Neural cell (in vitro differentiated cells): Measurements from ENCODE around the gene ARFGAP1. TPM values are rescaled to one million over a fixed set of nuclear protein-coding genes. Genes with fewer than 3 reads are reported as not detected.

Source experiments
- H2AFZ ChIP-seq: fragments of 200-600, 300-800 bp; sonication (generic), shearing (Covaris generic); 2 replicates; pipeline ENCODE4 v1.6.0; 2014; ENCODE audit warnings: low read depth, mild to moderate bottlenecking, antibody characterized with exemption, low read length, moderate library complexity
- H3F3A ChIP-seq: fragments of 200-600 bp; shearing (Covaris generic); 2 replicates; pipeline ENCODE4 v1.6.1; 2016; ENCODE audit warnings: mild to moderate bottlenecking, moderate library complexity, mixed read lengths, antibody characterized with exemption, low read length; ENCODE audit not compliant: insufficient read depth, poor library complexity, severe bottlenecking
- H3K27ac ChIP-seq: fragments of 200-600, 300-800 bp; sonication (generic), shearing (Covaris generic); 2 replicates; pipeline ENCODE4 v1.5.1; 2014; ENCODE audit warnings: mild to moderate bottlenecking, low read length, moderate library complexity
- H3K27me3 ChIP-seq: fragments of 300-800, 200-600 bp; sonication (generic), shearing (Covaris generic); 2 replicates; pipeline ENCODE4 v1.6.0; 2014; ENCODE audit warnings: mild to moderate bottlenecking, low read depth, low read length, moderate library complexity; ENCODE audit not compliant: insufficient read depth
- H3K36me3 ChIP-seq: fragments of 300-800, 200-600 bp; sonication (generic), shearing (Covaris generic); 2 replicates; pipeline ENCODE4 v1.5.1; 2014; ENCODE audit warnings: mild to moderate bottlenecking, antibody characterized with exemption, low read length, moderate library complexity; ENCODE audit not compliant: insufficient read depth
- H3K4me2 ChIP-seq: fragments of 300-800, 200-600 bp; sonication (generic), shearing (Covaris generic); 2 replicates; pipeline ENCODE4 v1.6.0; 2014; ENCODE audit warnings: mild to moderate bottlenecking, low read length
- H3K4me3 ChIP-seq: fragments of 300-800, 200-600 bp; sonication (generic), shearing (Covaris generic); 2 replicates; pipeline ENCODE4 v1.5.1; 2014; ENCODE audit warnings: mild to moderate bottlenecking, low read length, moderate library complexity
- H3K79me2 ChIP-seq: fragments of 200-600 bp; shearing (Covaris generic); replicated peaks from 2 replicates; pipeline ENCODE4 v1.6.0; 2014; ENCODE audit warnings: mild to moderate bottlenecking, low read length, moderate library complexity; ENCODE audit not compliant: insufficient read depth
- H3K9ac ChIP-seq: fragments of 300-800, 200-600 bp; sonication (generic), shearing (Covaris generic); 2 replicates; pipeline ENCODE4 v1.6.1; 2016; ENCODE audit warnings: mild to moderate bottlenecking, low read length, mixed read lengths
- H3K9me2 ChIP-seq: fragments of 200-600 bp; shearing (Covaris generic); 2 replicates; pipeline ENCODE4 v1.6.1; 2016; ENCODE audit warnings: mild to moderate bottlenecking, low read length, mixed read lengths; ENCODE audit not compliant: insufficient read depth
- H3K9me3 ChIP-seq: fragments of 200-600, 300-800 bp; sonication (generic), shearing (Covaris generic); 2 replicates; pipeline ENCODE4 v1.6.1; 2016; ENCODE audit warnings: mild to moderate bottlenecking, mixed run types, low read length, moderate library complexity, mixed read lengths
- H4K20me1 ChIP-seq: fragments of 200-600 bp; shearing (Covaris generic); 2 replicates; pipeline ENCODE4 v1.6.1; 2016; ENCODE audit warnings: mild to moderate bottlenecking, mixed run types; ENCODE audit not compliant: insufficient read depth
- EP300 ChIP-seq: fragments of 450-650 bp; conservative IDR thresholded peaks from 2 replicates; pipeline ENCODE4 v1.6.1; 2014; ENCODE audit warnings: antibody characterized with exemption, mild to moderate bottlenecking, moderate library complexity; ENCODE audit not compliant: poor library complexity, severe bottlenecking
- EZH2 ChIP-seq: fragments of 200-600, 300-800 bp; shearing (Covaris generic), sonication (generic); IDR thresholded peaks from 2 replicates; pipeline ENCODE4 v1.6.1; 2014; ENCODE audit warnings: antibody characterized with exemption, low read length, borderline replicate concordance, mild to moderate bottlenecking; ENCODE audit not compliant: insufficient read depth, poor library complexity, severe bottlenecking
- MXI1 ChIP-seq: fragments of 450-650 bp; conservative IDR thresholded peaks from 2 replicates; pipeline ENCODE4 v1.6.1; 2014; ENCODE audit warnings: antibody characterized with exemption, mild to moderate bottlenecking; ENCODE audit not compliant: poor library complexity, severe bottlenecking
- POLR2AphosphoS5 ChIP-seq: IDR thresholded peaks from 2 replicates; pipeline ENCODE4 v1.6.1; 2012
- RAD21 ChIP-seq: fragments of 450-650 bp; conservative IDR thresholded peaks from 2 replicates; pipeline ENCODE4 v1.6.1; 2014; ENCODE audit warnings: antibody characterized with exemption, mild to moderate bottlenecking, moderate library complexity
- SMC3 ChIP-seq: fragments of 450-650 bp; conservative IDR thresholded peaks from 2 replicates; pipeline ENCODE4 v1.6.1; 2014; ENCODE audit warnings: antibody characterized with exemption, mild to moderate bottlenecking, moderate library complexity; ENCODE audit not compliant: poor library complexity
- TAF1 ChIP-seq: IDR thresholded peaks from 2 replicates; pipeline ENCODE4 v1.6.1; 2012; ENCODE audit warnings: low read depth
- polyA plus RNA-seq: library from polyadenylated mRNA; depleted of rRNA; stranded (reverse); fragments of >200 nt; gene quantifications from 2 replicates; pipeline ENCODE4 v1.2.3, GENCODE V29; 2014
- TF ChIP-seq, protein P1 (sequence below): fragments of 450-650 bp; IDR thresholded peaks from 2 replicates; pipeline ENCODE4 v1.5.1; 2014; ENCODE audit warnings: antibody characterized with exemption, mild to moderate bottlenecking, moderate library complexity; ENCODE audit not compliant: poor library complexity, severe bottlenecking
- TF ChIP-seq, protein P2 (sequence below): IDR thresholded peaks from 2 replicates; pipeline ENCODE4 v1.6.1; 2012; ENCODE audit warnings: borderline replicate concordance

The ARFGAP1 gene
- polyA plus RNA-seq, 1 donor from 2014 or later, result 70.2 TPM

- Histone ChIP-seq H2AFZ (no peak overlapping the region), H3K27me3 (no peaks in the 10 kb centered on the region), H3K4me2 (no peak overlapping the region), H4K20me1 (no peaks in the 10 kb centered on the region), H3K9me2 (no peaks in the 10 kb centered on the region), H3K9me3 (no peaks in the 10 kb centered on the region), H3K27ac (no peak overlapping the region), H3F3A (no peaks in the 10 kb centered on the region), H3K79me2 (no peaks in the 10 kb centered on the region), H3K9ac (no peak overlapping the region), H3K36me3 (no peaks in the 10 kb centered on the region), H3K4me3 (no peak overlapping the region)
- TF ChIP-seq POLR2AphosphoS5 (no peak), RAD21 (no peak), MXI1 (no peak), SMC3 (no peak), TAF1 (no peak)
- TF ChIP-seq, protein P1, sequence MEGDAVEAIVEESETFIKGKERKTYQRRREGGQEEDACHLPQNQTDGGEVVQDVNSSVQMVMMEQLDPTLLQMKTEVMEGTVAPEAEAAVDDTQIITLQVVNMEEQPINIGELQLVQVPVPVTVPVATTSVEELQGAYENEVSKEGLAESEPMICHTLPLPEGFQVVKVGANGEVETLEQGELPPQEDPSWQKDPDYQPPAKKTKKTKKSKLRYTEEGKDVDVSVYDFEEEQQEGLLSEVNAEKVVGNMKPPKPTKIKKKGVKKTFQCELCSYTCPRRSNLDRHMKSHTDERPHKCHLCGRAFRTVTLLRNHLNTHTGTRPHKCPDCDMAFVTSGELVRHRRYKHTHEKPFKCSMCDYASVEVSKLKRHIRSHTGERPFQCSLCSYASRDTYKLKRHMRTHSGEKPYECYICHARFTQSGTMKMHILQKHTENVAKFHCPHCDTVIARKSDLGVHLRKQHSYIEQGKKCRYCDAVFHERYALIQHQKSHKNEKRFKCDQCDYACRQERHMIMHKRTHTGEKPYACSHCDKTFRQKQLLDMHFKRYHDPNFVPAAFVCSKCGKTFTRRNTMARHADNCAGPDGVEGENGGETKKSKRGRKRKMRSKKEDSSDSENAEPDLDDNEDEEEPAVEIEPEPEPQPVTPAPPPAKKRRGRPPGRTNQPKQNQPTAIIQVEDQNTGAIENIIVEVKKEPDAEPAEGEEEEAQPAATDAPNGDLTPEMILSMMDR, result no peak
These were observed 26.2 kb downstream of the ARFGAP1 start for GRCh38 chr20:63298731-63299312.

GRCh38 chr20:63301671-63302070, 29.1 kb downstream of the ARFGAP1 start:
- Histone ChIP-seq H3K36me3 (no peaks in the 10 kb centered on the region), H3K9ac (no peak overlapping the region), H3K4me2 (no peak overlapping the region), H3K27me3 (no peaks in the 10 kb centered on the region), H3K4me3 (no peak overlapping the region), H3K9me3 (no peaks in the 10 kb centered on the region), H3K27ac (no peak overlapping the region), H3F3A (no peaks in the 10 kb centered on the region), H4K20me1 (no peaks in the 10 kb centered on the region), H2AFZ (no peak overlapping the region), H3K9me2 (no peaks in the 10 kb centered on the region), H3K79me2 (no peaks in the 10 kb centered on the region)
- TF ChIP-seq SMC3, result no peak
- no peak for TF ChIP-seq POLR2AphosphoS5
- TF ChIP-seq, protein P2, sequence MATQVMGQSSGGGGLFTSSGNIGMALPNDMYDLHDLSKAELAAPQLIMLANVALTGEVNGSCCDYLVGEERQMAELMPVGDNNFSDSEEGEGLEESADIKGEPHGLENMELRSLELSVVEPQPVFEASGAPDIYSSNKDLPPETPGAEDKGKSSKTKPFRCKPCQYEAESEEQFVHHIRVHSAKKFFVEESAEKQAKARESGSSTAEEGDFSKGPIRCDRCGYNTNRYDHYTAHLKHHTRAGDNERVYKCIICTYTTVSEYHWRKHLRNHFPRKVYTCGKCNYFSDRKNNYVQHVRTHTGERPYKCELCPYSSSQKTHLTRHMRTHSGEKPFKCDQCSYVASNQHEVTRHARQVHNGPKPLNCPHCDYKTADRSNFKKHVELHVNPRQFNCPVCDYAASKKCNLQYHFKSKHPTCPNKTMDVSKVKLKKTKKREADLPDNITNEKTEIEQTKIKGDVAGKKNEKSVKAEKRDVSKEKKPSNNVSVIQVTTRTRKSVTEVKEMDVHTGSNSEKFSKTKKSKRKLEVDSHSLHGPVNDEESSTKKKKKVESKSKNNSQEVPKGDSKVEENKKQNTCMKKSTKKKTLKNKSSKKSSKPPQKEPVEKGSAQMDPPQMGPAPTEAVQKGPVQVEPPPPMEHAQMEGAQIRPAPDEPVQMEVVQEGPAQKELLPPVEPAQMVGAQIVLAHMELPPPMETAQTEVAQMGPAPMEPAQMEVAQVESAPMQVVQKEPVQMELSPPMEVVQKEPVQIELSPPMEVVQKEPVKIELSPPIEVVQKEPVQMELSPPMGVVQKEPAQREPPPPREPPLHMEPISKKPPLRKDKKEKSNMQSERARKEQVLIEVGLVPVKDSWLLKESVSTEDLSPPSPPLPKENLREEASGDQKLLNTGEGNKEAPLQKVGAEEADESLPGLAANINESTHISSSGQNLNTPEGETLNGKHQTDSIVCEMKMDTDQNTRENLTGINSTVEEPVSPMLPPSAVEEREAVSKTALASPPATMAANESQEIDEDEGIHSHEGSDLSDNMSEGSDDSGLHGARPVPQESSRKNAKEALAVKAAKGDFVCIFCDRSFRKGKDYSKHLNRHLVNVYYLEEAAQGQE, result no peak
- TF ChIP-seq TAF1, result no peak

DNA sequence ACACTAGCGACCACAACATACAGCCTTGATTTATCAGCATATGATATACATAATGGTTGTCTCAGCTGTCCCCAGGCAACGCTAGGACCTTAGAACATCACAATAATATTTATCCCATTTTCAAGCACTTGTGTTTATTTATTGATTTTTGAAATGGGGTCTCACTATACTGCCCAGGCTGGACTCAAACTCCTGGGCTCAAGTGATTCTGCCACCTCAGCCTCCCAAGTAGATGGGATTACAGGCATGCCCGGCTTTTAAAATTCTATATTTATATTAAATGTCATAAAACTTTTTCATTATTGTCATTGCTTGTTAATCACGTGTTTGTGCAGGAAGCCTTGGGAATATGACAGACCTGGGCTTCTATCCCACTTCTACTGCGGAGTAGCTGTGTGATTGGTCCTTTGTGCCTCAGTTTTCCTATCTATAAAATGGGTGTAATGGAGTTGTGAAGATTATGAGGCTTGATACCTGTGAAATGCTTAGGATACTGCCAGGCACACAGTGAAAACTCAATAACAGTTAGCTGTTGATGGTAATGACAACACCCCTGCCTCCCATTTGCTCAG, 30.6 kb downstream of the ARFGAP1 start:
- no peak overlapping the region for H3K4me3 ChIP-seq
- no peak overlapping the region for H3K4me2 ChIP-seq
- H3K36me3 ChIP-seq, result no peaks in the 10 kb centered on the region
- no peak overlapping the region for H2AFZ ChIP-seq
- H4K20me1 ChIP-seq, result no peaks in the 10 kb centered on the region
- no peaks in the 10 kb centered on the region for H3K9me2 ChIP-seq
- no peaks in the 10 kb centered on the region for H3K27me3 ChIP-seq
- H3K9ac ChIP-seq, result no peak overlapping the region
- H3K27ac ChIP-seq, result no peak overlapping the region
- TF ChIP-seq RAD21, result no peak
- no peak for TF ChIP-seq EZH2
- TF ChIP-seq, protein P1, result no peak
- no peak for TF ChIP-seq SMC3
- TF ChIP-seq, protein P2, result no peak
- no peak for TF ChIP-seq EP300
- TF ChIP-seq MXI1, result no peak
- no peak for TF ChIP-seq POLR2AphosphoS5
- TF ChIP-seq TAF1, result no peak
- H3K79me2 ChIP-seq, result no peaks in the 10 kb centered on the region
- H3K9me3 ChIP-seq, result no peaks in the 10 kb centered on the region
- H3F3A ChIP-seq, result no peaks in the 10 kb centered on the region
